Calu3 (cell line): ENCODE data around the gene WNK2. TPM values are rescaled to one million over a fixed set of nuclear protein-coding genes. Genes with fewer than 3 reads are reported as not detected.

Experiments used
- BruUV-seq: library from RNA; stranded (reverse); fragments of 400-500 nt; replicated peaks from 2 replicates; lab custom pipeline; 2021; lab: Mats Ljungman, UMichigan
- CTCF ChIA-PET: fragments of 300-600 bp; sonication (Branson Sonifier 250); formaldehyde crosslinking; loops from one replicate; lab custom pipeline; 2022; ENCODE audit warnings: antibody characterized with exemption; lab: Charles Lee
- DNase-seq: peaks from one replicate; pipeline ENCODE4 v3.0.0; 2022
- H3K27ac Mint-ChIP-seq: one replicate; pipeline ENCODE4 v1.8.0; 2022; ENCODE audit warnings: mixed read lengths; ENCODE audit not compliant: unreplicated experiment
- H3K27me3 Mint-ChIP-seq: one replicate; pipeline ENCODE4 v1.8.0; 2022; ENCODE audit warnings: mixed read lengths; ENCODE audit not compliant: unreplicated experiment
- H3K36me3 Mint-ChIP-seq: one replicate; pipeline ENCODE4 v1.8.0; 2022; ENCODE audit warnings: mild to moderate bottlenecking, moderate library complexity, mixed read lengths; ENCODE audit not compliant: insufficient read depth, unreplicated experiment
- H3K4me1 Mint-ChIP-seq: one replicate; pipeline ENCODE4 v1.8.0; 2022; ENCODE audit warnings: mild to moderate bottlenecking, low read depth, mixed read lengths; ENCODE audit not compliant: unreplicated experiment
- H3K4me3 Mint-ChIP-seq: one replicate; pipeline ENCODE4 v1.8.0; 2022; ENCODE audit warnings: mild to moderate bottlenecking, low read depth, moderate library complexity, mixed read lengths; ENCODE audit not compliant: unreplicated experiment
- H3K9me3 Mint-ChIP-seq: one replicate; pipeline ENCODE4 v1.8.0; 2022; ENCODE audit warnings: low read depth, mixed read lengths; ENCODE audit not compliant: unreplicated experiment
- intact Hi-C: fragments of 100-400 bp; cut with micrococcal nuclease; formaldehyde crosslinking; loops from one replicate; pipeline ENCODE4 v1.10.0; 2022; ENCODE audit not compliant: unreplicated experiment
- total RNA-seq: library from RNA; stranded (reverse); gene quantifications from 2 replicates; pipeline ENCODE4 v1.2.3, GENCODE V29; 2022
- TF ChIP-seq, protein P1 (sequence below): fragments of 200-600 bp; IDR thresholded peaks from one replicate; pipeline ENCODE4 v1.8.0; 2022; ENCODE audit warnings: antibody characterized with exemption; ENCODE audit not compliant: unreplicated experiment

The WNK2 gene
- total RNA-seq, 1 experiment from 2014 or later, result 85.7 TPM

DNA sequence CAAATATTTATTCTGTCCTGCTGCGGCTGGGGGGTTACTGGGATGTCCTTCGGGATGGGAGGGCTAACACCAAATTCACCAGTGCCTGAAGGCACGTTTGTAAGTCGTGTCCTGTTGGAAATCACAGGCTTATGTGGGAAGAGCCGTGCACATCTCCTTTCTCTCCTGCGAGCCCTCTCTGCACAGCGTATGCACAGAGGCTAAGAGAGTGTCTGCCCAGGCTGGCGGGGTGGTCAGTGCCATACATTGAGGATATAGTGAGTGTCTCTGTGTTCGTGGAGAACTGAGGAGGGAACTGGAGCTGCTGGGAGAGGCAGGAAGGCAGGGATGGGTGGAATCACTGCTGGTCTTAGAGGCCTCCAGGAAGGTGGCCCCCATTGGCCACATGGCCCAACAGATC, 110.1 kb downstream of the WNK2 start:
- Mint-ChIP-seq H3K4me3 (no peak overlapping the region), H3K27ac (peak overlapping the region; percentile 22), H3K9me3 (no peaks in the 10 kb centered on the region), H3K27me3 (no peaks in the 10 kb centered on the region), H3K36me3 (peaks cover 32% of the 10 kb centered on the region), H3K4me1 (peaks cover 22% of the 10 kb centered on the region)
- CTCF ChIA-PET, result no interaction called here
- no peak for DNase-seq
- no TSS peak for BruUV-seq
- intact Hi-C loops, result no loop called here
- TF ChIP-seq, protein P1, sequence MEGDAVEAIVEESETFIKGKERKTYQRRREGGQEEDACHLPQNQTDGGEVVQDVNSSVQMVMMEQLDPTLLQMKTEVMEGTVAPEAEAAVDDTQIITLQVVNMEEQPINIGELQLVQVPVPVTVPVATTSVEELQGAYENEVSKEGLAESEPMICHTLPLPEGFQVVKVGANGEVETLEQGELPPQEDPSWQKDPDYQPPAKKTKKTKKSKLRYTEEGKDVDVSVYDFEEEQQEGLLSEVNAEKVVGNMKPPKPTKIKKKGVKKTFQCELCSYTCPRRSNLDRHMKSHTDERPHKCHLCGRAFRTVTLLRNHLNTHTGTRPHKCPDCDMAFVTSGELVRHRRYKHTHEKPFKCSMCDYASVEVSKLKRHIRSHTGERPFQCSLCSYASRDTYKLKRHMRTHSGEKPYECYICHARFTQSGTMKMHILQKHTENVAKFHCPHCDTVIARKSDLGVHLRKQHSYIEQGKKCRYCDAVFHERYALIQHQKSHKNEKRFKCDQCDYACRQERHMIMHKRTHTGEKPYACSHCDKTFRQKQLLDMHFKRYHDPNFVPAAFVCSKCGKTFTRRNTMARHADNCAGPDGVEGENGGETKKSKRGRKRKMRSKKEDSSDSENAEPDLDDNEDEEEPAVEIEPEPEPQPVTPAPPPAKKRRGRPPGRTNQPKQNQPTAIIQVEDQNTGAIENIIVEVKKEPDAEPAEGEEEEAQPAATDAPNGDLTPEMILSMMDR, result no peak

DNA sequence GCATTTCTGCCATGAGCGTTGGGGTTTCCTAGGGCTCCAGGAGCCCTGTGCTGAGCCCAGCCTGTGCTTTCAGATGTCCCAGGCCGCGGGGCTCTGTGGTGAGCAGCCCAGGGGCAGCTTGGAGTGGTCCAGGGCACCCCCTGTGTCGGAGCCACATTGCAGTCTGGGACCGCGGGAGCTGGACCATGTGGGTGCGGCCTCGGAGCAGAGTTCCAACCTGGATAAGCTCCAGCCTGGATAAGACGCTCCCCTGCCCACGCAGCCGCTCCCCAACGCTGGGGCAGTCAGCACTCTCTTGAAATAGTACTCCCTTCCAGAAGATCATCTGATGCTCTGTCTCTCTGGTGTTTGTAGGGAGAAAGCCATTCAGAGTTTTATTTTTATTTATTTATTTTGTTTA, 111.1 kb downstream of the WNK2 start:
- DNase-seq, result no peak
- H3K27me3 Mint-ChIP-seq, result no peaks in the 10 kb centered on the region
- H3K4me3 Mint-ChIP-seq, result no peak overlapping the region
- TF ChIP-seq, protein P1, result no peak
- peaks cover 17% of the 10 kb centered on the region for H3K4me1 Mint-ChIP-seq
- H3K9me3 Mint-ChIP-seq, result no peaks in the 10 kb centered on the region
- intact Hi-C loops, result no loop called here
- no TSS peak for BruUV-seq
- no peak overlapping the region for H3K27ac Mint-ChIP-seq
- peaks cover 30% of the 10 kb centered on the region for H3K36me3 Mint-ChIP-seq
- CTCF ChIA-PET, result no interaction called here

DNA sequence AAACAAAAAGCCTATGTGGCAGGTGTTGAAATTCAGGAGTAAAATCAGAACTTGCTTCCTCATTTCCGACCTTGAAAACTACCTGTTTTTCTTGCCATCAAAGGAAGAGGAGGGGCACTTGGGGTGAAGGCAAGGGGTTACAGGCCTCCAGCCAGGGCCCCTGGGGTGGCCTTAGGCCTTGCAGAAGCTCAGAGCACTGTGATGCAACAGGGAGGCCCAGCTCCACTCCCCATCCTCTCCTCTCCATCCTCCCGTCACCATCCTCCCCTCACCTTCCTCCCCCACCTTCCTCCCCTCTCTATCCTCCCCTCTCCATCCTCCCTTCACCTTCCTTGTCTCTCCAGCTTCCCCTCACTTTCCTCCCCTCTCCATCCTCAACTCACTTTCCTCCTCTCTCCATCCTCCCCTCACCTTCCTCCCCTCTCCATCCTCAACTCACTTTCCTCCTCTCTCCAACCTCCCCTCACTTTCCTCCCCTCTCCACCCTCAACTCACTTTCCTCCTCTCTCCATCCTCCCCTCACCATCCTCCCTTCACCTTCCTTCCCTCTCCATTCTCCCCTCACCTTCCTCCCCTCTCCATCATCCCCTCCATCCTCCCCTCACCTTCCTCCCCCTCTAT, 111.6 kb downstream of the WNK2 start:
- CTCF ChIA-PET, result no interaction called here
- Mint-ChIP-seq H3K9me3 (no peaks in the 10 kb centered on the region), H3K36me3 (peaks cover 29% of the 10 kb centered on the region), H3K4me1 (peaks cover 15% of the 10 kb centered on the region), H3K27me3 (no peaks in the 10 kb centered on the region), H3K4me3 (no peak overlapping the region), H3K27ac (no peak overlapping the region)
- TF ChIP-seq, protein P1, result no peak
- no peak for DNase-seq
- intact Hi-C loops, result no loop called here
- no TSS peak for BruUV-seq

DNA sequence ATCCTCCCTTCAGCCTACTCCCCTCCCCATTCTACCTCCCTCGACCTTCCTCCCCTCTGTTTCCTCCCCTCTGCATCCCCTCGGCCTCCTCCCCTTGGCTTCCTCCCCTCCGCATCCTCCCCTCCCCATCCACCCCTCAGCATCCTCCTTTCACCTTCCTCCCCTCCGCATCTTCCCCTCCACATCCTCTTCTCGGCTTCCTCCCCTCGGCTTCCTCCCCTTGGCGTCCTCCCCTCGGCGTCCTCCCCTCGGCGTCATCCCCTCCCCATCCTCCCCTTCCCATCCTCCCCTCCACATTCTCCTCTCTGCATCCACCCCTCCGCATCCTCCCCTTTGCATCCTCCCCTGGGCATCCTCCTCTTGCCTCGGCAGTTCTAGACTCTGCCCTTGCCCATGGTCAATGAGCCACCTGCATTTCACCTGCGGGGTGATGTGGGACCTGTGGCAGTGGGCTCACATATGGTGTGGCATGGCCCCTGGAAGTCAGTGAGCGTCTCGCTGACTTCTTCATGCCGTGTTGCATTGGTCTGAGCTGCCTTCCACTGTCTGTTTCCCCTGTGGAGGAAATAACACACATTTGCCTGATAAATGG, 113.0 kb downstream of the WNK2 start:
- intact Hi-C loops, result no loop called here
- TF ChIP-seq, protein P1, result no peak
- H3K27ac Mint-ChIP-seq, result no peak overlapping the region
- BruUV-seq, result no TSS peak
- H3K4me1 Mint-ChIP-seq, result peaks cover 15% of the 10 kb centered on the region
- CTCF ChIA-PET, result no interaction called here
- no peak for DNase-seq
- no peaks in the 10 kb centered on the region for H3K27me3 Mint-ChIP-seq
- peaks cover 25% of the 10 kb centered on the region for H3K36me3 Mint-ChIP-seq
- H3K9me3 Mint-ChIP-seq, result no peaks in the 10 kb centered on the region
- no peak overlapping the region for H3K4me3 Mint-ChIP-seq
